Ovary (tissue), 9 donors: ENCODE results near the gene HECW1. TPM values are rescaled to one million over a fixed set of nuclear protein-coding genes. Genes with fewer than 3 reads are reported as not detected.

Experiments used
- DNase-seq, 5 donors: peaks; one replicate each; pipeline ENCODE4 v3.0.0-alpha.2; 2019 to 2020
- H3K27ac ChIP-seq, 2 donors: fragments of 200-600 bp; one replicate each; pipeline versions ENCODE4 v1.5.1 to v1.8.0; 2019 to 2022
- H3K27me3 ChIP-seq: fragments of 200-600 bp; one replicate; pipeline ENCODE4 v1.8.0; 2022
- H3K36me3 ChIP-seq: fragments of 200-600 bp; sonication (generic); one replicate; pipeline ENCODE4 v1.5.1; 2019
- H3K4me1 ChIP-seq: one replicate; pipeline ENCODE4 v1.8.1; 2013; ENCODE audit warnings: mild to moderate bottlenecking, moderate library complexity; ENCODE audit not compliant: insufficient read depth
- H3K4me3 ChIP-seq: fragments of 200-600 bp; sonication (generic); one replicate; pipeline ENCODE4 v1.5.1; 2017
- H3K9me3 ChIP-seq, 2 donors: fragments of 200-600 bp in 1 of 2; sonication (generic) in 1 of 2; one replicate each; pipeline versions ENCODE4 v1.5.1 to v1.8.1; 2013 to 2019; ENCODE audit warnings: mild to moderate bottlenecking in 1 of 2, moderate library complexity in 1 of 2
- EP300 ChIP-seq: sonication (generic); formaldehyde crosslinking; IDR thresholded peaks from one replicate; pipeline ENCODE4 v1.6.1; 2017; ENCODE audit warnings: antibody characterized with exemption
- POLR2A ChIP-seq: fragments of 450-650 bp; IDR thresholded peaks from one replicate; pipeline ENCODE4 v1.6.1; 2017; ENCODE audit warnings: antibody characterized with exemption, mild to moderate bottlenecking, moderate library complexity
- WGBS, 3 donors: extraction: QIAGEN DNeasy Blood & Tissue Kit in 1 of 3; methylation state at CpG; one replicate each; pipeline versions ENCODE4 v1.1.5 to v1.1.7; 2013 to 2017; 5-methylcytosine and 5-hydroxymethylcytosine counted together
- intact Hi-C, 4 donors: fragments of 100-400 bp; cut with DNase I; formaldehyde crosslinking; loops; one replicate each; pipeline versions ENCODE4 v1.11.0 to v1.15.1; 2022 to 2023
- polyA plus RNA-seq, 2 donors: library from polyadenylated mRNA; stranded (reverse); fragments of 200-250 nt in 1 of 2; fragments of 350-450 nt in 1 of 2; fragmentation: Illumina TruSeq in 1 of 2; extraction: RNeasy Lipid Tissue Mini Kit (QIAGEN cat#74804) in 1 of 2; gene quantifications; one replicate each; pipeline ENCODE4 v1.2.3, GENCODE V29; 2013 to 2014
- total RNA-seq, 7 donors: library from RNA; depleted of rRNA in 2 of 7; stranded (reverse); fragments of >200 nt in 2 of 7; fragmentation: NEBNext Ultra II Directional in 3 of 7; extraction: Animal tissue kit (Norgen Biotek cat#: 25700) in 3 of 7; gene quantifications; one replicate each; pipeline versions ENCODE4 v1.1.0 to v1.2.4, GENCODE V29; 2016 to 2023
- TF ChIP-seq, protein P1 (sequence below), 3 donors: fragments of 450-650 bp in 2 of 3; fragments of 200-600 bp in 1 of 3; IDR thresholded peaks; one replicate each; pipeline versions ENCODE4 v1.5.1 to v1.8.0; 2016 to 2022; ENCODE audit warnings: antibody characterized with exemption in 3 of 3, mild to moderate bottlenecking in 1 of 3
- donor health status: DM: no; HTN: no; CAD: no; lungs with moderate emphysema.
- donor health status: DM: no; HTN: no; CAD: no.
- donor health status: Bipolar disorder and iron deficiency.
- donor health status: DM: yes; HTN: yes; CAD: no.
- donor health status: DM: no; HTN: no; CAD: no.
- donor health status: DM: yes; HTN: yes; CAD: no.

The HECW1 gene
- total and polyA plus RNA-seq, 9 donors: 0.31 to 6.4 (median 1.8) TPM; not detected in 1

DNA sequence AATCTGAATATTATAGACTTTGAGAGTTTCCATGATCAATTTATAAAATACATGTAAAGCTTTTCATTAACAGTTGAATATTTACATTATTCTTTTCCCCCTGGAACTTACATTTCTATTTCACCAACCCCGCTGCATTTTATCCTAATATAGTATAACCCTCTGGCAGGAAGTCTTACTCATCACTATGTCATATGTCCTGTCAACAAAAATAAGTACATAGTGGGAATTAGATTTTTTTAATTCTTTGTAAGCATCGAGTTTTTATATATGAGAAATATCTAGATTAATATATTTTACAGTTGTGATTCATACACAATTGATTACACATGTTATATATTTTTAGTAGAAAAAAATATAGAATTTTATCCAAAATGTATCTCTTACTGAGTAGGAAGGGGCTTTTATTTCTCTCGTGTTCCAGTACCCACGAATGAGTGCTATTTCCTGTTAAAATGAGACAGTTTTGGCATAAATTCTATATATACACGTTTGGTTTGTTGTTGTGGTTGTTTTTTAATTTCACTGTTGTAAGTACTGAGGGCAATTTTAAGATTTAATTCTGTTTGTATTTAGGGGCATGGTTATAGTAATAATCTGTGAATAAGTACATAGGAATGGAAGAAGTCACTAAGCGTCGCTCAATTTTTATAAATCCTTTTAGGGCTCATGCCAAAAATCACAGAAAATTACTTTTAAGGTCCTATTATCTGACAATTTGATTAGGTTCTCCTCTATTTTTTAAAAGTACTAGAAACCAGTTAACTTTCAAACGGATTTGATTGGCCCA, 87.1 kb downstream of the HECW1 start:
- intact Hi-C loops: no loop called here
- H3K9me3 ChIP-seq: no peaks in the 10 kb centered on the region
- no peak for TF ChIP-seq POLR2A
- no peak for TF ChIP-seq EP300
- TF ChIP-seq, protein P1, sequence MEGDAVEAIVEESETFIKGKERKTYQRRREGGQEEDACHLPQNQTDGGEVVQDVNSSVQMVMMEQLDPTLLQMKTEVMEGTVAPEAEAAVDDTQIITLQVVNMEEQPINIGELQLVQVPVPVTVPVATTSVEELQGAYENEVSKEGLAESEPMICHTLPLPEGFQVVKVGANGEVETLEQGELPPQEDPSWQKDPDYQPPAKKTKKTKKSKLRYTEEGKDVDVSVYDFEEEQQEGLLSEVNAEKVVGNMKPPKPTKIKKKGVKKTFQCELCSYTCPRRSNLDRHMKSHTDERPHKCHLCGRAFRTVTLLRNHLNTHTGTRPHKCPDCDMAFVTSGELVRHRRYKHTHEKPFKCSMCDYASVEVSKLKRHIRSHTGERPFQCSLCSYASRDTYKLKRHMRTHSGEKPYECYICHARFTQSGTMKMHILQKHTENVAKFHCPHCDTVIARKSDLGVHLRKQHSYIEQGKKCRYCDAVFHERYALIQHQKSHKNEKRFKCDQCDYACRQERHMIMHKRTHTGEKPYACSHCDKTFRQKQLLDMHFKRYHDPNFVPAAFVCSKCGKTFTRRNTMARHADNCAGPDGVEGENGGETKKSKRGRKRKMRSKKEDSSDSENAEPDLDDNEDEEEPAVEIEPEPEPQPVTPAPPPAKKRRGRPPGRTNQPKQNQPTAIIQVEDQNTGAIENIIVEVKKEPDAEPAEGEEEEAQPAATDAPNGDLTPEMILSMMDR (IDR thresholded peaks at IDR 0.05): no peak
- no peak for DNase-seq
- no peak overlapping the region for H3K4me3 ChIP-seq
- H3K27me3 ChIP-seq: no peaks in the 10 kb centered on the region
- H3K4me1 ChIP-seq: no peaks in the 10 kb centered on the region
- H3K36me3 ChIP-seq: no peaks in the 10 kb centered on the region
- whole genome bisulfite sequencing, 3 donors: 56 to 59% (median 58%) methylated on average over 8 of the region's 8 CpGs
- H3K27ac ChIP-seq: no peak overlapping the region

DNA sequence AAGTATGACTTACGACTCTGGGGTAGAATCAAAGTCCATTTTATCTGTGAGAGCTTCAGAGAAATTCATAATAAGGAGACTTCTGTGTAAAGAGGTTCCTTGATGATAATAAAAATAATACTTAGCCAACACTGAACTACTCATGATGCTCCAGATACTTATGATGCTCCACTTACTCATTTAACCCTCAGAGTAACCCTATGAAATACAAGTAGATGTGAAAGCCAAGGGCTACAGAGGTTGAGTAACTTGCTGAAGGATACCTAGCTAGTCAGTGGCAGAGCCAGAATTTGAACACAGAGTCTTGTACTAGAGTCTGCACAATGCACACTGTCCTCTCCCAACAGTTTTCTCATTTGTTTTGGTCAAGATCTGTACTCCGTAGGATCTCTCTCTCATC, 89.5 kb downstream of the HECW1 start:
- intact Hi-C loops: no loop called here
- no peaks in the 10 kb centered on the region for H3K9me3 ChIP-seq
- H3K4me1 ChIP-seq: no peaks in the 10 kb centered on the region
- TF ChIP-seq POLR2A: no peak
- TF ChIP-seq, protein P1 (IDR thresholded peaks at IDR 0.05): no peak
- TF ChIP-seq EP300: no peak
- H3K27me3 ChIP-seq: no peaks in the 10 kb centered on the region
- H3K27ac ChIP-seq: no peak overlapping the region
- 66 to 83% (median 82%) methylated on average over 2 of the region's 2 CpGs for WGBS, 3 donors
- no peak overlapping the region for H3K4me3 ChIP-seq
- H3K36me3 ChIP-seq: no peaks in the 10 kb centered on the region
- DNase-seq: no peak

DNA sequence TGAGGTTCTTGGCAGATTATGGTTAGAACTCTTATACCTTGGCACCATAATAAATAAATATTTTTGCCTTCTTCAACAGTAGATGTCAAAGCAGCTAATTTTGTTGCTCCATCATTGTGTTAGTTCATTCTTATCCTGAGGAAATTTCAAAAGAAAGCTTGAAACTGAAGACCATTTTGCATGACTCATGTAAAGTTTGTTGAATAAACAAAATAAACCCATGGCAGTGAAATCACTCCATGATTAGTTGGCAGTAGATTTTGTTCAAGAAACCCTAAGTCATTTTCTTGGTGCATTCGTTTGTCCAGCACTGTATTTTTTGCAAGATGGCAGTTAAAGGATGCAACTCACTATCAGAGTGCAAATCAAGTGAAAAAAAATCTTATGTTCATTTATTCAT, 91.6 kb downstream of the HECW1 start:
- Histone ChIP-seq H3K9me3 (no peaks in the 10 kb centered on the region), H3K4me3 (no peak overlapping the region)

DNA sequence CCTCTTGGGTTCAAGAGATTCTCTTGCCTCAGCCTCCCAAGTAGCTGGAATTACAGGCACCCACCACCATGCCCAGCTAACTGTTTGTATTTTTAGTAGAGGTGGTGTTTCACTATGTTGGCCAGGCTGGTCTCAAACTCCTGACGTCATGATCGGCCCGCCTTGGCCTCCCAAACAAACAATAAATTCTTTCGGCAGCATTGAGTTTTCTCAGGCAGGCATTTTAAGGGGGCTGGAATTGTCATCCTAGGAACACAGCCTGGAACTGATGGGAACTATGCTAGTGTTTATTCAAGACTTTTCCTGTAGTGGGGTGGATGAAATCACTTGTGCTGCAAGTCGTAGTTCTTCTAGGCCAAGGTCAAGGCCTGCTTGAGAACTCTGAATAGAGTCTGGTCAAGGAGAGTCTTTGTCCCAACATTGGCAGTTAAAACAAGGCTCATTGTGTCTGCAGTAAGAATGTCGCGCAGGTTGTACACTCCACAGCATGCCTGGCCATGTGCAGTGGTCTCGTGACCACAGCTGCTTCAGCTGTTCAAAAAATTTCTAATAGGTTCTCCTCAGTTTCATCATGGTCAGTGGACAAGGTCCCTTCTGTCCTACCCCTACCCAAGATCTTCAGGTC, 92.8 kb downstream of the HECW1 start:
- no peaks in the 10 kb centered on the region for H3K27me3 ChIP-seq
- no peak for TF ChIP-seq EP300
- TF ChIP-seq, protein P1 (IDR thresholded peaks at IDR 0.05): no peak
- TF ChIP-seq POLR2A: no peak
- H3K36me3 ChIP-seq: no peaks in the 10 kb centered on the region
- H3K9me3 ChIP-seq: no peaks in the 10 kb centered on the region
- WGBS, 3 donors: 80 to 86% (median 82%) methylated on average over 8 of the region's 8 CpGs
- intact Hi-C loops: no loop called here
- H3K27ac ChIP-seq: no peak overlapping the region
- no peaks in the 10 kb centered on the region for H3K4me1 ChIP-seq
- no peak for DNase-seq
- no peak overlapping the region for H3K4me3 ChIP-seq

More for the DNA sequence above, 91.6 kb downstream of the HECW1 start:
- Histone ChIP-seq H3K36me3 (no peaks in the 10 kb centered on the region), H3K27me3 (no peaks in the 10 kb centered on the region), H3K4me1 (no peaks in the 10 kb centered on the region), H3K27ac (no peak overlapping the region)
- intact Hi-C loops: no loop called here
- no peak for TF ChIP-seq EP300
- TF ChIP-seq, protein P1 (IDR thresholded peaks at IDR 0.05): no peak
- no peak for TF ChIP-seq POLR2A
- no peak for DNase-seq
- 8 to 29% (median 13%) methylated on average over 1 of the region's 1 CpG for WGBS, 3 donors
